GM12864 (cell line): Measurements from ENCODE around the gene TMEM52.

Experiments
- DNase-seq: peaks from one replicate; pipeline ENCODE4 v3.0.0-alpha.2; 2011; ENCODE audit warnings: low read depth
- H3K4me3 ChIP-seq: 2 replicates; pipeline ENCODE4 v1.5.1; 2011; ENCODE audit warnings: mild to moderate bottlenecking, low read depth, low read length, control low read depth
- TF ChIP-seq, protein P1 (sequence below): IDR thresholded peaks from 2 replicates; pipeline ENCODE4 v1.5.1; 2011; ENCODE audit warnings: low read depth, mild to moderate bottlenecking, moderate library complexity, low read length, control low read depth, inconsistent platforms; ENCODE audit errors: missing control alignments

TMEM52 gene

DNA sequence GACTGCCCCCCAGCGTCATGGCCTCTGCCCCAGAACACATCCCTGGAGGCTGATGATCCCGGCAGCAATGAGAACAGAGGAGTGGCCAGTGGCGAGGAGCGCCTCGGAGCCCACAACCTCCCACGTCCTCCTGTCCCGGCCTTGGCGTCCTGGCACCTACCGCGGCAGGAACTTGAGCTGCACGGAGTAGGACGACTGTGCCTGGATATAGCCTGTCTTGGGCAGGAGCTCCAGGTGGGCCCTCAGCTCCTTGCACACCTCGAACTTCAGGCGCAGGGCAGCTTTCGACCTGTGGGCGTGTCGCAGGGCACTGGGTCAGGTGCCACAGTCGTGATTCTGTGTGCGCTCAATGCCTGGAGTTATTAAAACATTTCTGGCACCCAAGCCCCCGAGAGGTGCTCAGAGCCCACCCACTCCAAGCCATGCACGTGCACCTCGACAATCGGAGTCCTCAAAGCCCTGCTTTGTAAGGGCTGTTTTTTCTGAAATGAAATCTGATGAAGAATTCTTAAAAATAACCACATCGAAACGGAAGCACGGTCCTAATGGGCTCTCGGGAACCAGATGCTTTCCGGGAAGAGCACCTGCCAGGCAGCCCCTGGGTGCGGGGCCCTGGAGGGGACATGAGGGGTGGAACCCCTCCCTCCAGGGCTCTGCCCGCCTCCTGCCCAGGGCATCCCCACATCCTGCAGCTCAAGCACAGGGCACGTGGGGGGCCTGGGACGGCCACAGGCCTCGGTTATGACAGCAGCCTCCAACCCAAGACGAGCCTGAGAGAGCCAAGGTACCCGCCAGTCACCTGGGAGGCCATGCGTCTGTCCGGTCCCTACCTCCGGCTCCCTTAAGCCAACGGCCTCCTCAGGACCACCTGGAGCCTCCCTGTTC, 23.0 kb upstream of the TMEM52 start:
- TF ChIP-seq, protein P1, sequence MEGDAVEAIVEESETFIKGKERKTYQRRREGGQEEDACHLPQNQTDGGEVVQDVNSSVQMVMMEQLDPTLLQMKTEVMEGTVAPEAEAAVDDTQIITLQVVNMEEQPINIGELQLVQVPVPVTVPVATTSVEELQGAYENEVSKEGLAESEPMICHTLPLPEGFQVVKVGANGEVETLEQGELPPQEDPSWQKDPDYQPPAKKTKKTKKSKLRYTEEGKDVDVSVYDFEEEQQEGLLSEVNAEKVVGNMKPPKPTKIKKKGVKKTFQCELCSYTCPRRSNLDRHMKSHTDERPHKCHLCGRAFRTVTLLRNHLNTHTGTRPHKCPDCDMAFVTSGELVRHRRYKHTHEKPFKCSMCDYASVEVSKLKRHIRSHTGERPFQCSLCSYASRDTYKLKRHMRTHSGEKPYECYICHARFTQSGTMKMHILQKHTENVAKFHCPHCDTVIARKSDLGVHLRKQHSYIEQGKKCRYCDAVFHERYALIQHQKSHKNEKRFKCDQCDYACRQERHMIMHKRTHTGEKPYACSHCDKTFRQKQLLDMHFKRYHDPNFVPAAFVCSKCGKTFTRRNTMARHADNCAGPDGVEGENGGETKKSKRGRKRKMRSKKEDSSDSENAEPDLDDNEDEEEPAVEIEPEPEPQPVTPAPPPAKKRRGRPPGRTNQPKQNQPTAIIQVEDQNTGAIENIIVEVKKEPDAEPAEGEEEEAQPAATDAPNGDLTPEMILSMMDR = no peak
- H3K4me3 ChIP-seq = no peak overlapping the region
- no peak for DNase-seq

DNA sequence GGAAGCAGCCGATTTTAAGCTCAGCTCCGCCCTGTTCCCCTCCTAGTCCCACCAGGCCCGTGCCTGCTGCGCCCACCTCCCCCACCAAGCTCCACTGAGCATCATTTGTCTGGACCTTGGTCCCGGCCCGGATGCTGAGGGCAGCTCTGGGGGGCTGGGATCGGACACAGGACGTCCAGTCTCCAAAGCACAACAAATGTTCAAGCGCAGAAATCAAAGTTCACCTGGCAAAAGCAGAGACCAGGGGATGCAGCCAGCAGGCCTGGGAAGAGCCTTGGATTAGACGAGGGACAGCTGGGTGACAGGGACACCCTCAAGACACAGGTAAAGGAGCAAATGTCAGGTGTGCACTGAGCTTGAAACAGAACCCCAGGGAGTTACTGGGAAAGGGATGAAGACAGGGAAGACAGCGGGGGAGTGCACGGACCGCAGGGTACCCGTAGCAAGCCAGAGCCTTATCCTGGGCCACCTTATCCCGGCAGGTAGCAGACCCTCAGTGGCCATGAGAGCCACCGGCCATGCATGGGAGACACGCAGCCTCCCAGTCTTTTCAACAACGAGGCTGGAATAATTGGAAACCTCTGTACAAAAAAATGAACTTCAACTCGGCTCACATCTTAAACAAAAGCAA, 22.2 kb upstream of the TMEM52 start:
- H3K4me3 ChIP-seq = no peak overlapping the region
- TF ChIP-seq, protein P1 = no peak
- DNase-seq = no peak

GRCh38 chr1:1940123-1940425, 21.0 kb upstream of the TMEM52 start:
- H3K4me3 ChIP-seq = no peak overlapping the region
- no peak for DNase-seq
- TF ChIP-seq, protein P1 = no peak

- H3K4me3 ChIP-seq = no peak overlapping the region
- DNase-seq = no peak
- TF ChIP-seq, protein P1 = no peak
These were observed 20.4 kb upstream of the TMEM52 start for GRCh38 chr1:1939296-1940122.

DNA sequence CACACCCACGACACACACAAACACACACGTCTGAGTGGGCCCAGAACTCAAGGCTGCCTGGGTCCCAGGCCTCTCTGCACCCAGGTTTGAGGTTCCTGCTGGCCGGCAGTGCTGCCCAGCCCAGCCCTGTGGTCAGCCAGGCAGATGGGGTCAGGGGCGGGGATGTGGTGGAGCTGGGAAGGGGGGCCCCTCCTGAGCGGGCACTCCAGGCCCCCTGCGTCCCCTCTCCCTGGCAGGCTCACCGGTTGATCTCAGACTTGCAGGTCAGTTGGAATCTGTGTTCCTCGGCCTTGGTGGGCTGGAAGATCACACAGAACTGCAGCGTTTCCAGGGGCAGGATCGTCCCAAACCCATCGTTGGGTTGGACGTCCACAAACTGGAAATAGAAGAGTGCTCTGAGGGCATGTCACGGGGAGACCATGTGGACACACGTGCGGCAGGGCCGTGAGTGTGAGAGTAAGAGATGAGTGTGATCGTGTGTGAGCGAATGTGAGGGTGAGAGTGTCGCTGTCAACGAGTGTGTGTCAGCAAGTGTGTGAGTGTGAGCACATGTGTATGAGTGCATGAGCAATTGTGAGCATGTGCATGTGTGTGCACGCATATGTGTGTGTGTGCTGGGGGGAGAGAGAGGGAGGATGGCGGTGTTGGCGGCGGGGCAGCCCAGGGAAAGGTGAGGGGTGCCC, 19.7 kb upstream of the TMEM52 start:
- TF ChIP-seq, protein P1 = no peak
- H3K4me3 ChIP-seq = no peak overlapping the region
- no peak for DNase-seq

DNA sequence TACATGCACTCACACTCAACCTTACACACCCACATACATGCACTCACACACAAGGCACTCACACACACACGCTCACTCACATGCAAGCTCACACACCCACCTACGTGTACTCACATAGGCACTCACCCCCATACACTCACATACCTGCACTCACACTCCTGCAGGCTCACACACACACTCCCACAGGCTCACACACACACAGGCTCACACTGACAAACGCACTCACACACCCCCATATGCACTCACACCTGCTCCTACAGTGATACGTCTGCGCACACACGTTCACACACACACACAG, 19.1 kb upstream of the TMEM52 start:
- TF ChIP-seq, protein P1 = no peak
- DNase-seq = no peak
- no peak overlapping the region for H3K4me3 ChIP-seq
